Measurements from ENCODE around the gene CCKAR.

CCKAR gene

DNA sequence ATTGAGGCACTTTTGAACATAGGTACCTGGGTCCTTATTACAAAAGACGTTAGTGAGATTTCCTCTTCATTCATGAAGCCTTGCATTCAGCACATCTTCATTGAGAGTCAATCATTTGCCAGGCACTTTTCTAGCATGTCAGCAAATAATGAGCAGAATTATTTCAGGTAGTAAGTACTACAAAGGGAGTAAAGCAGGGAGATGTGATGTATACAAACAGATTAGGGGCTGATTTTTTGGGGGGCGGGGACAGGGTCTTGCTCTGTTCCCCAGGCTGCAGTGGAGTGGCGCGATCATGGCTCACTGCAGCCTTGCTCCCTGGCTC lies 638 bp upstream of the CCKAR start:
- no peak for DNase-seq (ENCODE audit: low read depth in 2 of 2)

DNA sequence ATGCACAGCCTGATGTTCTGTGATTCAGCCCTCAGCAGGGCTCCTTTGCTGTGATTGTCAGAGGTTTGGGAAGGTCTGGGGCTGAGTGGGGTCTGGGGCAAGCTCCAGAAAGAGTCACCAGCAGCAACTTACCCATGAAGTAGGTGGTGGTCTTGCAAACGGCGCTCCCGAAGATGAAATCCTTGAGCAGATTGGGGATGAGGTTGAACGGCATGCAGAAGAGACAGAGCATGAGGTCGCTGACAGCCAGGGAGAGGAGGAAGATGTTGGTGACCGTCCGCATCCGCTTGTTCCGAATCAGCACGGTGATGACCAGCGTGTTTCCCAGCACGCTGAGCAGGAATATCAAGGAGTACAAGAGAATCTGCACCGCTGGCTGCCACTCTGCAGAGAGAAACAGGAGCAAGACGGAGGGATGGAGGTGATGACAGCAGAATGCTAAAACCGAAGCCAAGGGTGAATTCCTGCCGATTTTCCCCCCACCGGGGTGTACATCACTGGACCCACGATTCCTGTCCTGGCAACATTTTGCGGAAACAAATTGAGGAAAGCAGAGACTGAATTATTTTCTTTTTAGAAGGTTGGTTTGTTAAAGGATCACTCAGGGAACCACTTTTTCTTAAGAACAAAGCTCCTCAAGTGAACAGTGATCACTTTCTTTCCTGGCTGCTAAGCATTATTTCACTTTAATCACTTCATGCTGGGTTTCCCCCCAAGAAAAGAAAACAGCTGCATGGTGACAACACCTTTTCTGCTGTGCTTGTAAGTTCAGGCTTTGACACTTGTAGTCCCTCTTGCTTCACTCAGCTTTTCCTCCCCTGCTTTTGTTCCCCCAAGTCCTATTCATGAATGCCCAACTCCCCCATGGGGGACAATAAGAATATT lies 941 bp downstream of the CCKAR start:
- no peak for DNase-seq (ENCODE audit: low read depth in 2 of 2)

DNA sequence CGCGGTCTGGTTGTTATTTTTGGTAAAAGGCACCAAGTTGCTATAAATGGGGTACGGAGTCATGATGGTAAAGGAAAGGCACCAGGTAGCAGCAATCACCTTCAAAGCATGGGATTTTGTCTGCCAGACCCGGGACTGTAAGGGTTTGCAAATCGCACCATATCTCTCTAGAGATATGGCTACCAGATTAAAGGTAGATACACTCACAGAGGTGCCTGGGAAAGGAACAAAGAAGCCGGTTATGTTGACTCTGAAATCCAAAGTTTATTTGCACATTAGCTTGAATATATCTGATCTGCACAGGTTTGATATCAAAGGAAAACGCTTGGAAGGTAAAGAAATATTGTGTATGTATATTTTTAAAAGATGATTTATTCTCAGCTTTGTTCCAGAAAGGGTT lies 4.6 kb downstream of the CCKAR start:
- no peak for DNase-seq (ENCODE audit: low read depth in 2 of 2)

DNA sequence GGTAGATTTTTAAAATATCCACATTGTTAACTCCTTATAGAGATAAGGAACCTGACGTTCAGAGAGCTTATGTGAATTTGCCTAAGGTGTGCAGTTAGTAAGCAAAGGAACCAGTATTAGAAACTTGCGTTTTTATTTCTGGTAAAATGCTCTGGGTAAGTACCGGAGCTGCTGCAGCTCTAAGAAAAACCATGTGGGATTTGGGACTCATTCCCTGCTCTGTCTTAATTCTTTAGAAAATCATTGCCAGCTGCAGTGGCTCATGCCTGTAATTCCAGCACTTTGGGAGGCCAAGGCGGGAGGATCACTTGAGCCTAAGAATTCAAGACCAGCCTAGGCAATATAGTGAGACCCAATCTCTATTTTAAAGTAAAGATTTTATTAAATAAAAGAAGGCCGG lies 5.8 kb downstream of the CCKAR start:
- no peak for DNase-seq (ENCODE audit: low read depth in 2 of 2)

DNA sequence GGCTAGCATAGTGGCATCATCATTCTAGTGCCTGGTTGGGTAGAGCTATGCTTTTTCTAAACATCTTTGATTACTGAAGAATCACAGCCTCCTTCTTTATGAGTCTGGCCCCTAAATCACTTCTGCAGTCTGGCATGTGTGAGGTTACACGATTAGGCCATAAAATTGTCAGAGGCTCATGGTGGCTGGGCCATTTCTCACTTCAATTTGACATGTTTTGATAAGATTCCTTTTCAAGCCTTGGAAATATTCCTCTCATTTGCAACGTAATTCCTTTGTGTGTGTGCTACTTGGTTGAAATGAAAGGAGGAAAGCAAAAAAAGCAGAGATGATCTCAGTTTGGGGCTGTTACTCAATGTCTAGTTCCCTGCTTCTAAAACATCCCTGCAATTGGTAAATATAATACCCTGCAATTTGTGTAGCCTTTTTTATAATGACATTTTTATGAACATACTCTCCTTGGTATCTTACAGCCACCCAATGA lies 6.2 kb downstream of the CCKAR start:
- no peak for DNase-seq (ENCODE audit: low read depth in 2 of 2)

DNA sequence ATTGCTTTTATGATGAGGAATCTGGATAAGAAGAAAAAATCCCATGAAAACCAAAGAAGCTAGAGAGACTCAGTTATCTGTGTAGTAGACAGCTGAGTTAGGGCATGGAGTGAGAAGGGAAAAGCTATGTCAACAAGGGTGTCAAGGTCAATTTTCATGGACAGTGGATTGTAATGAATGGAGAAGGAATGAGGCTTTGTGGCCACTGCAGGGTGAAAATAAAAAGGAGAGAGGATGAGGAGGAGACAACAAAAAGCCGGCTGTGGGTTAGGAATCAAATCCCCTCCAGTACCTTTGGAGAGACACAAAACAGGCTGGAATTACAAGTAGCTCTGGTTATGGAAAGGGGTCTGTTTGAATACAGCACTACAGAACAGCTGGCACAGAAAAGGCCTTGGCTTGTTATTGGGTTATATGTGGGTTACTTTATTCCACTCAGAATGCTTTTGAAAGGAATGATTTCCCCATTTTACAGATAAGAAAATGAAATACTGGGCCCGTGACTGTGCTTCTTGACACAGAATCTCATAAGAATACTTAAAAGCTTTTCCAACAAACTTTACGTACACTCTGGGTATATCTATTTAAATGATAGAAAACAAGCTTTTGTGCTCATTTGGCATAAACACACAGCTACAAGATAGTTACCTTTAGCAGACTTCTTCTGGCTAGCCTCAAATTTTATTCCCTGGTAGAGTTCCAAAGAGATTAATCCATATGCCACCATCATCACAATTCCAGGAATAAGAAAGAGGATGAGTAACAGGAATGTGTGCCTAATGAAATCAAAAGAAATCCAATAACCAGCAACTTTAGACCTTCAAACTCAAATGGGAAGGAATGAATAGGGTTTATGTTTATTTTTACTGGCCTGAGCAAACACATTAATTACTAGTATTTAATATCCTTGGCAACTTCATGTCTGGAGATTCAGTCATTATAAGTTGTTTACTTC lies 7.5 kb downstream of the CCKAR start:
- DNase-seq (ENCODE audit: low read depth in 2 of 2) = no peak

DNA sequence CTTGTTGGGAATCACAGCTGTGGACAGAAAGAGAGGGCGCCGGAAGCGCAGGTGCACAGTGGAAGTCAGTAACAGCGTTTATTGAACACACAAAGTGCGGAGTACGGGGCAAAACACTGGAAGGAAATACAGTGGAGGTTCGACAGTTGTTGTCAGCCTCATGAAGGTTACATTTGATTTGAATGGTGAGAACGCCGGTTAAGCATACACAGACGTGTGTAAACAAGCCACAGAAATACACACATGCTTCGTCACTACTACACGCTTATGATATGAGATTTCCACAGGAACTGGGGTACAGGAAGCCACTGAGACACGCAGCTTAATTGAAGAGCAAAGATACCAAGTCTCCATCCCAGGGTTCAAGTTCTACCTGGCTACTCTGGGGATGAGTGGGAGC lies 12.0 kb downstream of the CCKAR start:
- DNase-seq (ENCODE audit: low read depth in 2 of 2) = no peak

DNA sequence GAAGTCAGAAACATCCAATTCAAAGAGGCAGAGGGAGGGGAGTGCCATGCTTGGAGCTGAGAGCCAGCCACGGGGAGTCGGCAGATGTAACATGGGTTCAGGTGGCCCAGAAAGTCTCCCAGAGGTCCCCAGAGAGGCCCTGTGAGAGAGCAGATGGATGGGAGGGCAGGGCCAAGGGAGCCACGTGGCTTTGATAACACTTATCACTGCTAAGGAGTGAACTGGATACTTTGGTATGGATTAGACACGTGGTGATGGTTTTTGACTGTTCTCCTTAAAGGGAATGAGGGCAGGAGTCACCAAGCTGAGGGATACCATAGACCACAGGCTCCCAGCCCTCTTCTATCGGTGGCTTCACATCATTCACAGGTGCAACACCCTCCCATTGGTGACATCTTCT lies 13.7 kb downstream of the CCKAR start:
- DNase-seq (ENCODE audit: low read depth in 2 of 2) = no peak

DNA sequence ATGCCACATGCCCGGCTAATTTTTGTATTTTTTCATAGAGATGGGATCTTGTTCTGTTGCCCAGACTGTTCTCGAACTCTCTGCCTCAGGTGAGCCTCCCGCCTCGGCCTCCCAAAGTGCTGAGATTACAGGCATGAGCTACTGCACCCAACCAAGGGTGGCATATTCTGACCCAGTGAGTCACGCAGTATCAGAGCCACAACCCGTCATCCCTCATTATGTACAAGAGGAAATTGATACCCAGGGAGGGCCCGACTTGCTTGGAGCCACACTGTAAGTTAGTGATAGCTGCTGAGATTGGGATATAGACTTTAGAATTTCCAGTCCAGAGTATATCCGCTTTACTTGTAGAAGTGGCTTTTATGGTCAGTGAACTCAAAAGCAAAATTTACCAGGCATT lies 14.6 kb downstream of the CCKAR start:
- DNase-seq (ENCODE audit: low read depth in 2 of 2) = no peak

DNA sequence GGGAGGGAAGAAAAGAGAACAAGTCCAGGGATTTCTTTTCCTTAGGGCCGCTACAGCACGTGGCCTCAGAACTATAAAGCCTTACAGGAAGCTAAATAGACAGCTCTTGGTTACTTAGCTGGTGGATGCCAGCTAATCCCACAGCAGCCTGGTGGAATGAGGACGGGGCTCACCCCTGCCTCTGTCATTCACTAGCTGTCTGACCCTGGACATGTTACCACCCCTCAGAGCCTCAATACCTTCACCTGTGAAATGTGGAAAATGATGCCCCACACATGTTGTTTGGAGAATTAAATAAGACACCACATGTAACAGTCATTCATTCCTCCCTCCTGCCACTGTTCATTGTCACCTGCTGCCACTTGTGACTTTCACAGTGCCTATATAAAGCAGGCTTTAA lies 15.7 kb downstream of the CCKAR start:
- DNase-seq (ENCODE audit: low read depth in 2 of 2) = no peak

DNA sequence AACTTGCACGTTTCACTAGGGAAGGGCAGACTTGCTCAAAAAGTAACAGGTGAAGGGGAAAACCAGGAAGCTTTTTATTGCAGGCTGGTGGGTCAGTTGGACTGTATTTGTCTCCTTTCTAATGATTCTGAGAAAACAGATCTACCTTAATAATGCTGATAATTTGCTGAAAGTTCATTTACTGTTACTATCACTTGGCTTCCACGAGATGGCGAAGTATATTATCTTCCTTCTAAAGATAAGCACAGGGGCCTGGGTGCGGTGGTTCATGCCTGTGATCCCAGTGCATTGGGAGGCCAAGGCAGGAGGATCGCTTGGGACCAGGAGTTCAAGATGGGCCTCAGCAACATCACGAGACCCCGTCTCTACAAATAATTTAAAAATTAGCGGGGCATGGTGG lies 16.4 kb downstream of the CCKAR start:
- no peak for DNase-seq (ENCODE audit: low read depth in 2 of 2)

DNA sequence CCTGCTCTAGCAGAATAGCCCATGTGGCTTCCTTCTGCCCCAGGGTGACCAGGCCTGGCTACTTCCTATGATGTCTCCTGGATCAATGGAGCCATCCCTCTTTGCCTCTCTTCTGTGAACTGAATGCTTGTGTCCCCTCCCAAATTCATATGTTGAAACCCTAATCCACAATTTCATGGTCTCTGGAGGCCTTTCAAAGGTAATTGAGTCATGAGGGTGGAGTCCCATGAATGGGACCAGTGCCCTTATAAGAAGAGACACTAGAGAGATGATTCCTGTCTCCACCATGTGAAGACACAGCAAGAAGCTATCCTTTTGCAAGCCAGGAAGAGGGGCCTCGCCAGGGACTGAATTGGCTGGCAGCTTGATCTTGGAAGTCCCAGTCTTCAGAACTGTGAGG lies 18.4 kb downstream of the CCKAR start:
- no peak for DNase-seq (ENCODE audit: low read depth in 2 of 2)

DNA sequence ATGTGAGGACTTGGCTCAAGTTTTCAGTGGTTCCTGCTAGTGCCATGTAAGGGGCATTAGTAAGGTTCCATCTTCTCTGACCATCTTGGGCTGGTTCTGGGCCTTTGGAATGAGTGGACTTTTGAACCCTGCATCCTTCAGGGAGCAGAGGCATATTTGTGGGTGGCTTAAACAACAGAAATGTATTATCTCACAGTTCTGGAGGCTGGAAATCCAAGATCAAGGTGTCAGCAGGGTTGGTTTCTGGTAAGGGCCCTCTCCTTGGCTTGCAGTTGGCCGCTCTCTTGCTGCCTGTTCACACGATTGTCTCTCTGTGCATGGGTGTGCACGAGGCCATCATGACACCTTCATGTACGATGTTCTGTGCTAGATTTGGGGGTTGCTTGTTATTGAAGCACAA lies 21.3 kb downstream of the CCKAR start:
- no peak for DNase-seq (ENCODE audit: low read depth in 2 of 2)

DNA sequence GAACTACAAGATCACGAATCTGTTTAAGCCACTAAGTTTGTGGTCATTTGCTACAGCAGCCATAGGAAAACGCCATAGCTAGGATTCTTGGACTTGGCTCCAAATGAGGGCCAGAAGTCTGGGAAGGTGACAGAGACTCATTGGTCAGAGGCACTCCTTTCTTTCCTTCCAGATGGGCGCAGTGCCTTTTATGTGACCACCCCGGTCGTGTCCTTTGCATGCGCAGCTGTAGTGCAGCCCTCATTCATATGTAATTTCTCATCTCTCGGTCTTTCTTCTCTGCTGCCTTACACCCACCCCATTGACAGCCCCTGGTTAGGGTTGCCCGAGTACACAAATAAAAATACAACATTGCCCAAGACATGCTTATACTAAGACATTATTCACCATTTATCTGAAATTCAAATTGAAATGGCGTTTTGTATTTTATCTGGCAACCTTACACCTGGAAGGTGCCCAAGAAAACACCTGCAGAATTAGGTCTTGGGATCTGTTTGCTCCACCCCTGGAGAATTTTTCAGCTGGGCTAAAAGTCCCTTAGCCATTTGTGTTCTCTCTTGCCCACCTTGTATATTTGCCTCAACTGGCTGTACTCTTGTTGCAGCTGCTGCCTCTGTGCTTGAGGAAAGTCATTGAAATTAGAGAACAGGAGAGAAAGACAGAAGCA lies 21.9 kb downstream of the CCKAR start:
- no peak for DNase-seq (ENCODE audit: low read depth in 2 of 2)

DNA sequence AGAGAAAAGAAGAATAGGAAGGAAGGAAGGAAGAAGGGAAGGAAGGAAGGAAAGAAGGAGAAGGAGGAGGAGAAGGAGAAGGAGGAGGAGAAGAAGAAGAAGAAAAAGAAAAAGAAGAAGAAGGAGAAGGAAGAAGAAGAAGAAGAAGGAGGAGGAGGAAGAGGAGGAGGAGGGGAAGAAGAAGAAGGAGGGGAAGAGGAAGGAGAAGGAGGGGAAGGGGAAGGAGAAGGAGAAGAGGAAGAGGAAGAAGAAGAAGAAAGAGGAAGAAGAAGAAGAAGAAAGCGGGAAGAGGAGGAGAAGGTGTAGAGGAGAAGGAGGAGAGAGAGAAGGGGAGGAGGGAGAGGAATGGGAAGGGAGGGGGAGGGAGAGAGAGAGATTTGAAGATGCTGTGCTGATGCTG lies 22.6 kb downstream of the CCKAR start:
- DNase-seq (ENCODE audit: low read depth in 2 of 2) = no peak

DNA sequence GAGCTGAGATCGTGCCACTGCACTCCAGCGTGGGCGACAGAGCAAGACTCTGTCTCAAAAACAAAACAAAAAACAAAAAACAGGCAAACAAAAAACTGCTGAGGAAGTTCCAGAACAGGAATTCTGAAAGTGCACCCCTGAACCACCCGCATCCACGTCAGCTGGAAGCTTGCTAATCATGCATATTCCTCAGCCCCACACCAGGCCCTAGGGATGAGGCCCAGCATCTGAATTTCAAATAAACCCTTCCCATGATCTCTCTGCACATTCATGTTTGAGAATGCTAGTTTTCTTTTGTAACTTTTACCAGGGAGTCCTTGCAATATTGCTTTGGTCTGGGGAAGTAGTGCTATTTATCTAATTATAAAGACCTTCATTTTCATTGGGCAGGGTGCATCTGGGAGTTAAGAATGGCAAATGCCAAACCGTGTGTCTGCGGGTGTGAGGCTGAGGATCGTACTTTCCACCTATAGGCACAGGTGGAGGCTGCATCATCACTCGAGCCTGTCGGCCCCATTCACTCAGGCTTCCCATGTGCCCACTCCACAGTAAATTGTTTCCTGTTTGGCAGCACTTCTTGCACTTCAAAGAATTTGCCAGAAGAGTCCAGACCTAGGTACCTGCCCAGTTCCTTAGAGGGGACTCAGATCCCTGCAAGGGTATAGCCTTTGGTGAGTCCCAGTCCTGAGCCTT lies 23.6 kb downstream of the CCKAR start:
- DNase-seq (ENCODE audit: low read depth in 2 of 2) = no peak

DNA sequence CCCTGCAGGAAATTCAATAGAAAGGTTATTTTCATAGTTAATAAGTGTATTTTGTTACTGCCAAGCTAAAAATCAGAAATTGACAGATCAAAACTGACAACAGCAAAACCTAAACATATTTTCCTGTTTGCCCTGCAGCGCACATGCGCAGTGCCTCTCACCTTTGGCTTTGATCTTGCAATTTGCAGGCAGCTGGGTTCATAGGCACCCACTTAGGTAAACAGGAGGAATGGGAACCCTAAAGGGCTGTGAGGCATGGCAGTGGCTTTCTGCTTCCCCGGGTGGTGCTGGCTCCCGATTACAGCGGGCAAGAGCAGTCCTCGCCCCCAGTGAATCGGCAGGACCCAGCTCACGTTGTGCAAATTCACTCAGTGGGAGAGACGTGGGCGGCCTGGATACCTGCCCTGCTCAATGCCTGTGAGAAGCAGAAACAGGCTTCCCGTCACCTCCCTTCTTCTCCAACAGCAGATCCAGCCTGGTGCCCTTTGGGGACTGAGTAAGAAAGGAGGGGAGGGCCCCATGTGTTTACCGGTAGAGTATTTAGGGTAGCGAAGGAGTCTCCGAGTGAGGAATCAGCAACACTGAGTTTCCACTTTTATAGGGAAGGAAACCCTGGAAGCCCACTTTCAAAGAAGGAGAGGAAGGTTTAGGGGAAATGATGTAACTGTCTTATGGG lies 25.7 kb downstream of the CCKAR start:
- DNase-seq (ENCODE audit: low read depth in 2 of 2) = no peak

DNA sequence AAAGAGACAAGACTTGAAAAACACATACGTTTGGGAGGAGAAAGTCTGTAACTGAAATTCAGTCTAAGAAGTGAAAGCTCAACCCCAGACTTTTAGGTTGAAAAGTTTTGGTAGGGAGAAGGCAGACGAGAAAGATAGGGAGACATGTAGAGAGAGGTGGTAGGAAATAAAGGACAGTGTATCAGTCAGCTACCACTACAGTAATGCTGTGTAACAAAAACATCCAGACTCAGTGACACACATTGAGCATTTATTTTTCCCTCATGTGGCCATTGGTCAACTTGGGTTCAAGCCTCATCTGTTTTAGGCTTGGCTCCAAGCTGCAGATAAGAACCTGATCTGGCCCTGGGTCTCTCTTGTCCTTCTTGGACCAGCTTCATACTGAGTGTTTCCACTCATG lies 26.9 kb downstream of the CCKAR start:
- no peak for DNase-seq (ENCODE audit: low read depth in 2 of 2)

DNA sequence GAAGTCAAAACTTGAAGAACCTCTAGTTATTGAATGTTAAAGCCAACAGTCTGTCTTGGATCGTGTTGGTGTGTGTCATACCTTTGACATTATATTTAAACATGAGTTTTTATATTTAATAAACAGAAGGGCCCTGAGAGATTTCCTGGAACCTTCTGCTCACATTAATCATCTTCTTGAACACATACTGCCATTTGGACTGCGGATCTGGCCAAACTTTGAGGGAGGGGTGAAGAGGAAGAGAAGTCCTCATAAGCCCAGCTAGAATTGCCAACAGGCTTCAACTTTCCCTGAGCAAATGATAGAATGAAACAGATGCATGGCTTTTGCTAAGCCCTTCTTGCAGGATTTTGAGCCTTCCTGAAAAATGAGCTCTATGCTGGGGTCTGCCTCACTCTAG lies 27.4 kb downstream of the CCKAR start:
- no peak for DNase-seq (ENCODE audit: low read depth in 2 of 2)

DNA sequence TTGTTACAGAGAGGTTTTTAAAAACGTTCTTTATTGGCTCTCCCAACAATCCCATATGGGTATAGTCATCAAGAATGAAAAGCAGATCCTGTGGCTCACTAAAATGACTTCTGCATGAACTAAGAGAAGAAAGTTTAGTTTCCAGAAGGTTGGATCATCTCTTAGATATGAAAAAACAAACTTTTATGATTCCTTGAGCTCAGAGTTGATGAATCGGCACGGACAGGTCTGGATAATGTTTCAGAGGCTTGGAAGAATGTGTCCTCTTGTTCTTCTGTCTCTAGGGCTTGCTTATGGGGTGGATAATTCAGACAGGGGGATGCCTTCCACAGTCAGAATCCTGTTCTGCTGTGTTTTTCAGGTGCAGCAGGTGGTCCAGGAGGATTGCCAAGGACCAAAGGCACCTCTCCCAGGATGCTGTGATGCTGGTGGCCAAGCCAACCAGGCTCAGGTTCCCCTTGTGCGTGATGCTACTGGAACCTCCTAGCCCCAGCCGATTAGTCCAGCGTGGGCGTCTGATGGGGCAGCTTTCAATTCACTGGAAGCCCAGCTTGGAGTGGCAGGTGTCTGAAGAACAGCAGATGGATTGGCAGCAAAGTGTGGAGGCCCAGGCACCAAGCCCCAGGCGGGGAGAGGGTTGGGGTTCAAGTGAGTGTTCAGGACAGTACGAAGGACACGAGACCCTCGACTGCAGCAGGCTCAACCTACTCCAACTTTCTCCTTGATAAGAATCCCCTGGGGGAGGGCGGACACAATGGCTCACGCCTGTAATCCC lies 30.3 kb downstream of the CCKAR start:
- no peak for DNase-seq (ENCODE audit: low read depth in 2 of 2)
